Measurements from ENCODE around the gene MBTPS1. TPM values are rescaled to one million over a fixed set of nuclear protein-coding genes. Genes with fewer than 3 reads are reported as not detected.

Gene MBTPS1
- total RNA-seq, 1 donor from 2014 or later: 76.6 TPM

- DNase-seq (ENCODE audit: low spot score in 2 of 2) (no peak), FAIRE-seq (no peak)
These were observed 74.9 kb downstream of the MBTPS1 start for GRCh38 chr16:84041881-84042280.

DNA sequence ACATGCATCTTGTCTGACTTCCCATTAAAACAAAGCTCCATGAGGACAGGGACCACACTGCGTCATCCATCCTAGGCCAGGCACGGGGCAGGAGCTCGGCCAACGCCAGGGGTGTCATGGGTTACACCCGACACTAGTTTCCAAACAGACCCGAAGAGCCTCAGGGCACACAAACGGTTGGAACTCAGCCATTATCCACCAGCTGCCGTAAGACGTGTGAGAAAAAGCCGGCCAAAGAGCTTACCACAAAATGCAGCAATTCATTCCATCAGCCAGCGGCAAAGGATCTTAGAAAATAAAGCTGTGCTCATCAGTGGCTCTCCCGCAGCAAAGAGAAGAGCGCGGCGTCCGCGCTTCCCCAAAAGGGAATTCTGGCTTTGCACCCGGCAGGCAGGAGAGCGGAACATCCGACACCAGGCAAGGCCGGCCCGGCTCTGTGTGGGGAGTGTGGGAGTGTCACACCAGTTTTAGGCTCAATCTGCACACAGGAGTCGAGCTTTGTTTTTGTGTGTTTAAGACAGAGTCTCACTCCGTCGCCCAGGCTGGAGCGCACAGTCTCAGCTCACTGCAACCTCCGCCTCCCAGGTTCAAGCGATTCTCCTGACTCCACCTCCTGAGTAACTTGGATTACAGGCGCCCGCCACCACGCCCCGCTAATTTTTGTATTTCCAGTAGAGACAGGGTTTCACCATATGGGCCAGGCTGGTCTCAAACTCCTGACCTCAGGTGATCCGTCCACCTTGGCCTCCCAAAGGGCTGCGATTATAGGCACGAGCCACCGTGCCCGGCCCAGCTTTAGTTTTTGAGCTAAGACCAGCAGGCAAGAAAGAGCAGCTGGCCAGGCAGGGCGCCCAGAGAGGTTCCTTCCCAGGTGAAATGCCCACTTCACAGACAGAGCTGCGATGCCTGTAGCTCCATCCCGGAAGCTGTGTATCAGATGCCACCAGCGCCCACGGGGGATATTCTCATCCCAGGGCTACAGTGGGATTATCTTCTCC is 75.6 kb downstream of the MBTPS1 start:
- DNase-seq (ENCODE audit: low spot score in 2 of 2): no peak

GRCh38 chr16:84040226-84040822 is 76.4 kb downstream of the MBTPS1 start:
- DNase-seq (ENCODE audit: low spot score in 2 of 2) (no peak), FAIRE-seq (no peak)

More for the DNA sequence above, 75.6 kb downstream of the MBTPS1 start:
- FAIRE-seq: no peak

DNA sequence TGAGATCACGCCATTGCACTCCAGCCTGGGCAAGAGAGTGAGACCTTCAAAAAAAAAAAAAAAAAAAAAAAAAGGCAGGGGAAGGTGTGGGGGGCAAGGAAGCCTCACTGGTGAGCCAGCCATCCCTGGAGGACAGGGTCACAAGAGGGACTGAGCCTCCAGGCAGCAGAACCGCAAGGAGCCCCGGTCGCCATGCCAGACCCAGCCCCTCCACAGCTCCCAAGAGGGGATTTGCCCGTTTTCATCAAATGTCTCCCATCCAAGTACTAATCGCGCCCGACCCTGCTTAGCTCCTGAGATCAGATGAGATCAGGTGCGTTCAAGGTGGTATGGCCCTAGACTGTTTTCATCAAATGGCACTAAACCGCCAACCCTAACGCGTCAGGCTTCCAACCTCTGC is 77.0 kb downstream of the MBTPS1 start:
- FAIRE-seq (no peak), DNase-seq (ENCODE audit: low spot score in 2 of 2) (no peak)

GRCh38 chr16:84038469-84038868 is 78.3 kb downstream of the MBTPS1 start:
- FAIRE-seq (no peak), DNase-seq (ENCODE audit: low spot score in 2 of 2) (no peak)

GRCh38 chr16:84036982-84037425 is 79.7 kb downstream of the MBTPS1 start:
- no peak for FAIRE-seq
- DNase-seq (ENCODE audit: low spot score in 2 of 2): no peak

DNA sequence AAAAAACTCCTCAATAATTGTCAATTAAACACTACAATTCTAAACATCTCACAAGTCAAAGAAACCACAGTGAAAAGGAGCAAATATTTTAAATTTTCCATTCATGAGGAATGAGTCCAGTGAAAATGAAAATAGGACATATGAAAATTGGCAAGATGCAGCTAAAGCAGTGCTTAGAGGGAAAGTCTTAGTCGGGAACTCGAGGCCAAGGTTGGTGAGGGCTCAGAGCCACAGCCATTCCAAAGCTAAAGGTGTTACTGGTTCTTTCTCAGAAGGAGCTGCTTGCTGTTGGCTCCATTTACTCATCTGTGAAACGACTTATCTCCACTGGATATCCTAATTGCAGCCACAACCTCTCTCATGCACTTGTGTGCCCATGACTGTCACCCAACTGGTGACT is 80.6 kb downstream of the MBTPS1 start:
- no peak for FAIRE-seq
- DNase-seq (ENCODE audit: low spot score in 2 of 2): no peak

DNA sequence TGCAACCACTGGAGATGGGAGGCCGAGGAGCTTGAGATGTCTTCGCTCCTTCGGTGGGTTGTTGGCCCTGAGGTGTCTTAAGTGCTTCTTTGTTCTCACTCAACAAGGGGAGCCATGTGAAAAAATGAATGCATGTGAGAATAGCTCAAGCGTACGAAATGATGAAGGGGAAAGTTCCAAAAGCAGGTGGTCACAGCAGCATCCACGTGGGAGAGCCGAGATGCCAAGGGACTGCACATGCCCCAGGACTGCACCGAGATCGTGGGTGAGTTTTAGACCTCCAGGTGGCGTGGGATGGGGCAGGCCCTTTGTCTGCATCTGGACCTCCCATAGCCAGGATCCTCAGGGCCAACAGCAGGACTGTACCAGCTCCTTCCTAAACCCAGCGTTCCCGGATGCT is 82.2 kb downstream of the MBTPS1 start:
- FAIRE-seq: no peak
- DNase-seq (ENCODE audit: low spot score in 2 of 2): no peak

GRCh38 chr16:84033251-84034195 is 83.2 kb downstream of the MBTPS1 start:
- DNase-seq (ENCODE audit: low spot score in 2 of 2) (no peak), FAIRE-seq (no peak)

- FAIRE-seq (no peak), DNase-seq (ENCODE audit: low spot score in 2 of 2) (no peak)
These were observed 84.1 kb downstream of the MBTPS1 start for GRCh38 chr16:84032458-84033178.

DNA sequence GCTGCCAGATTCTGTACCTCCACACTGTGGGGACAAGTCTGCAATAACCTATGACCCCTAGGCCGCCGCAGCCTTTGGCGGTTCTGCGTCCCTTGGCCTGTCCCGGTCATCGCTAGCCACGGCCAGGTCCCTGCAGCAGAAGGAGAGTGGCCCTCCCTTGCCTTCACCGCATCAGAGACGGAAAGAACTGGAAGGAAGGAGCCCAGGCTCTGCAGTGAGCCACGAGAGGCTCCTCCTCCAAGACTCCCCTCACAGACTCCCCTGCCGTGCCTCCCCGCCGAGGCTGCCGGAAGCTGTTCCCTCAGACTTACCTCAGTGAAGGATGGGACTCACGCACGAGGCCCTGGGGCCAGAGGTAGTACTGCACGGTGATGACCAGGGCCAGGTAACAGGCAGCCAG is 85.2 kb downstream of the MBTPS1 start:
- no peak for FAIRE-seq

GRCh38 chr16:84029297-84030047 is 87.3 kb downstream of the MBTPS1 start:
- DNase-seq (ENCODE audit: low spot score in 2 of 2) (no peak), FAIRE-seq (no peak)

More for the DNA sequence above, 85.2 kb downstream of the MBTPS1 start:
- DNase-seq (ENCODE audit: low spot score in 2 of 2): no peak

- FAIRE-seq: no peak
- no peak for DNase-seq (ENCODE audit: low spot score in 2 of 2)
These were observed 89.1 kb downstream of the MBTPS1 start for GRCh38 chr16:84027625-84028024.

- DNase-seq (ENCODE audit: low spot score in 2 of 2) (no peak), FAIRE-seq (no peak)
These were observed 90.1 kb downstream of the MBTPS1 start for GRCh38 chr16:84026606-84027005.

GRCh38 chr16:84024854-84025253 is 91.9 kb downstream of the MBTPS1 start:
- no peak for FAIRE-seq
- DNase-seq (ENCODE audit: low spot score in 2 of 2): no peak

GRCh38 chr16:84022644-84023043 is 94.1 kb downstream of the MBTPS1 start:
- FAIRE-seq (no peak), DNase-seq (ENCODE audit: low spot score in 2 of 2) (no peak)

DNA sequence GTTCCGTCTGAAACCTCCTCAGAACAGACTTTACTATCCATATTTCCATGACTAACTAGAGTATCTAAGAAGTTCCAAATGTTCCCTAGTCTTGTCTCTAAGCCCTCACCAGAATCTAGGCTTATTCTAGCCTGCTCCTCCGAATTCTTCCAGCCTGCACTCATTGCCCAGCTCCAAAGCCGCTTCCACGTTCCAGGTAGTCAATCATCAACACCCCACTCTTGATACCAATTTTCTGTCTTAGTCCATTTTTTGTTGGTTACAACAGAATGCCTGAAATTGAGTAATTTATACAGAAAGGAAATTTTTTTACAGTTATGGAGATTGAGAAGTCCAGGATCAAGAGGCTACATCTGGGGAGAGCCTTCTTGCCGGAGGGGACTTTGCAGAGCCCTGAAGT is 95.3 kb downstream of the MBTPS1 start:
- no peak for DNase-seq (ENCODE audit: low spot score in 2 of 2)
- no peak for FAIRE-seq

GRCh38 chr16:84020353-84020752 is 96.4 kb downstream of the MBTPS1 start:
- FAIRE-seq (no peak), DNase-seq (ENCODE audit: low spot score in 2 of 2) (no peak)

DNA sequence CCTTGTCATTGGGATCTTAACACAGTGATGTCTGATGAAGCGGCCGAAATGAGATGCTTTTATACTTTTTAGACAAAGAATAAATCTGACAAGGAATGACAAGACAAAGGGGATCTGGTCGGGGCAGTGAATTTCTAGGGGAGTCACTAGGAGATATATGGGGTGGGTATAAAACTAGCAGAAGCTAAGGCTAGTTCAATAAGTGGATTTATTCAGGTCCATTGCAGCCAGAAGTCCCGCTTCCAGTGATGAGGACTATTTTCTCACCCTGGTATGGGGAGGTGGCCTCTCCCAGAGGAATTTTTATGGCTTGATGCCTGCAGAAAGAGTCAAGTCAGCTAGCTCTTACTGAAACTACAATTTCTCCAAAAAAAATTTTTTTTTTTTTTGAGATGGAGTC is 98.0 kb downstream of the MBTPS1 start:
- no peak for DNase-seq (ENCODE audit: low spot score in 2 of 2)
- FAIRE-seq: no peak

Data from frontal cortex (tissue), 4 donors.